Measurements from ENCODE around the gene LTB4R2.

DNA sequence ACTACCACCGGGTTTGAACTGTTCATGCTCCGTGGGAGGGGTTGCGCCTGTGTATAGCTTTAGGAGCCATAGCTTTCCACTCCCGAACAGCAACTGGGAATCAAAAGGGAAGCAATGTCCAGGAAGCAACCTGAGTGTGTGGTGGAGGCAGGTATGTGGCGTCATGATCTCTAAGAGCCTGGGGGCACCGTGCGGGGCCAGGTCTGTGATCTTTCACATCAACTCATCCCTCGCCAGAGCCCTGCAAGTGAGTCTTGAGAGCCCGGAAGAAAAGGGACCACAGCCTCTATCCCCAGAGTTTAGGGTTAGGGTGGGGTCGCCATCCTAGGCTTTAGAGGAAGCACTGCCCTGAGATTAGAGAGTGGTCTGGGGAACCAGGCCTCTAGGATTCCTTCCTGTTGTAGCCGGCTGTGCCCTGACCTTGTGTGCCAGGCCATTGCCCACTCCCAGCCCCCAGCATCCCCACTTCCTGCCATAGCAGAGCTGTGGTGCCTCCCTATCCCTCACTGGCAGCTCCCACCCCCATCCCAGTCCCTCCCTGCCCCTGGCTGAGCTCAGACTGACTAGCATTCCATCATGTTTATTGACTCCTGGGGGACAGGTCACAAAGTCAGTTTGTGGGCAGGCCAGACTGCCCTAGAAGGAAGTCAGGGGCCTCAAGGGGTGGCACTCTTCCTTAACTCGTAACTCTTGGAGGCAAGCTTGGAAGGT lies 25.7 kb downstream of the LTB4R2 start:
- TF ChIP-seq, protein P1, sequence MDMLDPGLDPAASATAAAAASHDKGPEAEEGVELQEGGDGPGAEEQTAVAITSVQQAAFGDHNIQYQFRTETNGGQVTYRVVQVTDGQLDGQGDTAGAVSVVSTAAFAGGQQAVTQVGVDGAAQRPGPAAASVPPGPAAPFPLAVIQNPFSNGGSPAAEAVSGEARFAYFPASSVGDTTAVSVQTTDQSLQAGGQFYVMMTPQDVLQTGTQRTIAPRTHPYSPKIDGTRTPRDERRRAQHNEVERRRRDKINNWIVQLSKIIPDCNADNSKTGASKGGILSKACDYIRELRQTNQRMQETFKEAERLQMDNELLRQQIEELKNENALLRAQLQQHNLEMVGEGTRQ (CRISPR knock-in tag; IDR thresholded peaks at IDR 0.05) = no peak
- TF ChIP-seq, protein P2, sequence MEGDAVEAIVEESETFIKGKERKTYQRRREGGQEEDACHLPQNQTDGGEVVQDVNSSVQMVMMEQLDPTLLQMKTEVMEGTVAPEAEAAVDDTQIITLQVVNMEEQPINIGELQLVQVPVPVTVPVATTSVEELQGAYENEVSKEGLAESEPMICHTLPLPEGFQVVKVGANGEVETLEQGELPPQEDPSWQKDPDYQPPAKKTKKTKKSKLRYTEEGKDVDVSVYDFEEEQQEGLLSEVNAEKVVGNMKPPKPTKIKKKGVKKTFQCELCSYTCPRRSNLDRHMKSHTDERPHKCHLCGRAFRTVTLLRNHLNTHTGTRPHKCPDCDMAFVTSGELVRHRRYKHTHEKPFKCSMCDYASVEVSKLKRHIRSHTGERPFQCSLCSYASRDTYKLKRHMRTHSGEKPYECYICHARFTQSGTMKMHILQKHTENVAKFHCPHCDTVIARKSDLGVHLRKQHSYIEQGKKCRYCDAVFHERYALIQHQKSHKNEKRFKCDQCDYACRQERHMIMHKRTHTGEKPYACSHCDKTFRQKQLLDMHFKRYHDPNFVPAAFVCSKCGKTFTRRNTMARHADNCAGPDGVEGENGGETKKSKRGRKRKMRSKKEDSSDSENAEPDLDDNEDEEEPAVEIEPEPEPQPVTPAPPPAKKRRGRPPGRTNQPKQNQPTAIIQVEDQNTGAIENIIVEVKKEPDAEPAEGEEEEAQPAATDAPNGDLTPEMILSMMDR (IDR thresholded peaks at IDR 0.05) = no peak
- TF ChIP-seq NR2C2 (CRISPR knock-in tag; IDR thresholded peaks at IDR 0.05) = no peak
- TF ChIP-seq ZNF416 (CRISPR knock-in tag; IDR thresholded peaks at IDR 0.05) = no peak
- no peak for TF ChIP-seq ETV6 (CRISPR knock-in tag; IDR thresholded peaks at IDR 0.05)
- no peak for TF ChIP-seq FOXP1 (CRISPR knock-in tag; IDR thresholded peaks at IDR 0.05; ENCODE audit: borderline replicate concordance)
- no peak for TF ChIP-seq CBFB (CRISPR knock-in tag; IDR thresholded peaks at IDR 0.05; ENCODE audit: low read depth)
- no peak for TF ChIP-seq TEAD4 (CRISPR knock-in tag; IDR thresholded peaks at IDR 0.05)

All from WTC11 (cell line).